HPDE6-E6E7 (cell line): ENCODE results near the gene ARHGEF40.

Experiments
- DNase-seq: peaks from one replicate; pipeline ENCODE4 v3.0.0; 2011; ENCODE audit warnings: missing footprints; ENCODE audit errors: extremely low spot score

ARHGEF40 gene

GRCh38 chr14:21081521-21082142 is 11.5 kb downstream of the ARHGEF40 start:
- no peak for DNase-seq

DNA sequence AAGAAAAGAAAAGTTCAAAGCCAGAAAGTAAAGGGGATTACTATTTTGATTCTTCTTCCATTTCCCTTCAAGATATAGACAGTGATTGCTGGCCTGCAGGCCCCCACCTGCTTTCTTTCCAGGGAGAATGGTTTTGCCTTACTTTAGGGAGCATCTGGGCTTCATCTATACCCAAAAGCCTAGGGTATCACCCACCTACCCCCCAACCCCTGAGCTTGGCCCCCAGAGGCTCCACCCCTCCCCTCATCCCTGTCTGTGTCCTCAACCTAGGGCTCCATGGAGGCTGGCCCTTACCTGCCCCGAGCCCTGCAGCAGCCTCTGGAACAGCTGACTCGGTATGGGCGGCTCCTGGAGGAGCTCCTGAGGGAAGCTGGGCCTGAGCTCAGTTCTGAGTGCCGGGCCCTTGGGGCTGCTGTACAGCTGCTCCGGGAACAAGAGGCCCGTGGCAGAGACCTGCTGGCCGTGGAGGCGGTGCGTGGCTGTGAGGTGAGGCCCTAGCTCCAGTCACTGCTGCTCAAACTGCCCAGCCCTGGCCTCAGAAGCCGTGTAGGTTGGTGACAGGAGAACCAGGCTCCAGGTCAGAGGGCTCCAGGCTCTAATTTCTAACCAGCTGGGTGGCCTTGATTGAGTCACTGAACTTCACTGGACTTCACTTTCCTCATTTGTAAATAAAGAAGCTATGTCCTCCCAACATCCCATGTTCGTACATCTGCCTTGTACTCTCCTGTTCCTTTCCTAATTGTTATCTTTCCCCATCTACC is 13.6 kb downstream of the ARHGEF40 start:
- DNase-seq, result no peak

DNA sequence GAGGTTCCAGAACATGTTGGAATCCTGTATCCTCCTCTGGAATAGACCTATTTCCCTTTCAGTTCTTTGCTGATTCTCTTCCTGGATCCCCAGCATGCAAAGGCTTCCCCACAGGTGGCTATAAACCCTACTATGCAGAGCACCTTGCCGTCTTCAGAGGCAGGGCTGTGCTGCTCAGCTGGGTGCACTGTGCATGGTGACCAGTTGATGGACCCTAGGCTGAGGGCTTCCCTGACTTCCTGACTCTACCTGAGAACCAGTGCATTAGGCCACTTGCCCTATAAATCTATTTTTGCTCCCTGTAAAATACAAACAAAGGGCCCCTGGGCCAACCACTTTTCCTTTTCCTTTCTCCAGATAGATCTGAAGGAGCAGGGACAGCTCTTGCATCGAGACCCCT is 14.3 kb downstream of the ARHGEF40 start:
- DNase-seq, result no peak

GRCh38 chr14:21084998-21085853 is 15.1 kb downstream of the ARHGEF40 start:
- no peak for DNase-seq

DNA sequence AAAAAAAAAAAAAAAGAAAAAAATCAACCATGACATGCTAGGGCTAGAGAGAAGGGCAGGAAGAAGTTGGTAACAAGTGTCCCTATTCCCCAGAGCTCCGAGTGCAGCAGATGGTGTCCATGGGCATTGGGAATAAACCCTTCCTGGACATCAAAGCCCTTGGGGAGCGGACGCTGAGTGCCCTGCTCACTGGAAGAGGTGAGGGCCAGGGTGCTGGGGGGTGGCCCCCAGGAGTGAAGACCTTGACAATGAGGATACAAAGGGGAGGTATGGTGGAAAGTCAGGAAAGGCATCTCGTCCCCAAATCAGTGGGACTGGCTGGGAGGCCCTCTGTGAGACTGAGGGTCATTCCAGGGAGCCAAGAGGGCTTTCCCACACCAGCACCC is 16.8 kb downstream of the ARHGEF40 start:
- no peak for DNase-seq

GRCh38 chr14:21087294-21088091 is 17.4 kb downstream of the ARHGEF40 start:
- no peak for DNase-seq

DNA sequence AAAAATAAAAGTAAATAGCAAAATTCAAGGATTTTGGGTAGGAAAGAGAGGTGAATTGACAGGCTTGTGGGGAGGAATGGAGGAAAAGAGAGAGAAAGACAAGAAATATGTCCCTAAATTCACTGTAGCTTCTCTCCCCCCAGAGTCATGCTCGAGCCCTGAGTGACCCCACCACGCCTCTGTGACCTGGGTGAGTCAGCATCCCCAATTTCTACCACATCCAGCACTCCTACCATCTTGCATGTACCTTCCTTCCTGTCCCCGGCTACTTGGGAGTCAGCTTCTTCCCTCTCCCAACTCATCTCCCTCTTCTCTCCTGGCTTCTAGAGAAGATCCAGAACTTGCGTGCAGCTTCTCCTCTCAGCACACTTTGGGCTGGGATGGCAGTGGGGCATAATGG is 18.6 kb downstream of the ARHGEF40 start:
- no peak for DNase-seq

GRCh38 chr14:21089271-21089670 is 19.2 kb downstream of the ARHGEF40 start:
- DNase-seq, result no peak

DNA sequence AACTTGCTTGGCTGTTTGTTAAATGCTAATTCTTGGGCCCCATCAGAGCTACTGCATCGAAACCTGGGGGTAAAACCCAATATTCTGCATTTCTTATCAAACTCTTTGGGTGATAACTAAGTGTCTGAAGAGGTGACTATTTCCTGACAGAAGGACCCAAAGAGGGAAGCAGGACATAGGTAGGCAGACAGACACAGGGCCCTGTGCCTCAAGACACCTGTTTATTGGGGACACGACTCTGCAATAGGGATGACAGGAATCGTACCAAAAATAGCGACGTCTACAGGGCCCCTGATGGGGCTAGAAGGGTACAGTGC is 19.7 kb downstream of the ARHGEF40 start:
- no peak for DNase-seq

GRCh38 chr14:21090194-21090939 is 20.3 kb downstream of the ARHGEF40 start:
- DNase-seq, result no peak

DNA sequence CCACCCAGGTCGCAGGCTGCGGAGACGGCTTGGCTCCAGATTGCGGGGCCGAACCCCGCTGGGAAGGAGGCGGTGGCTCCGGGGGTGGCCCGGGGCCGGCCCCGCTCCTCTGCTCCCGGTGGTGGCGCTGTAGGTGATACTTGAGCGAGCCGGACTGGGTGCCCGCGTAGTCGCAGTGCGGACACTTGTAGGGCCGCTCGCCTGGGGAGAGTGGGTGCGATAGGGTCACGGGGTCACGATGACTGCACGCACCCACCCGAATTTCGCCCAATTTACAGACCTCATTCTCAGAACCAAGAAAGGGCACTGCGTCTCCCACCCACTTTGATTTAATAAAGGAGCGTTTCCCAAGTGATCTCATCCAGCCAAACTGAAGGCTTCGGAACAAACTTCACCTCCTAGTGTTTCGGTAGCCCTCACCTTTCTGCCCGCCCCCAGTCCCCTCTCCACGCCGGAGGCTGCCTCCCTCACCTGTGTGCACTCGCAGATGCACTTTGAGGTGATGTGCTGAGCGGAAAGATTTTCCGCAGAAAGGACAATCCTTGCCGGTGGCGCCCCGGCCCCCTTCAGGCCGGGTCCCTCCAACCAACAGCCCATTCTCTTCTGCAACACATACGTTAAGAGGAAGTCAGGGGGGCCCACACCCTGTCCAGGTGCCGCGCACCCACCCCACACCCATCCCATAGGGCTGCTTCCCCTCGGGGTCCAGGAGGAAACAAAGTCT is 21.0 kb downstream of the ARHGEF40 start:
- no peak for DNase-seq

DNA sequence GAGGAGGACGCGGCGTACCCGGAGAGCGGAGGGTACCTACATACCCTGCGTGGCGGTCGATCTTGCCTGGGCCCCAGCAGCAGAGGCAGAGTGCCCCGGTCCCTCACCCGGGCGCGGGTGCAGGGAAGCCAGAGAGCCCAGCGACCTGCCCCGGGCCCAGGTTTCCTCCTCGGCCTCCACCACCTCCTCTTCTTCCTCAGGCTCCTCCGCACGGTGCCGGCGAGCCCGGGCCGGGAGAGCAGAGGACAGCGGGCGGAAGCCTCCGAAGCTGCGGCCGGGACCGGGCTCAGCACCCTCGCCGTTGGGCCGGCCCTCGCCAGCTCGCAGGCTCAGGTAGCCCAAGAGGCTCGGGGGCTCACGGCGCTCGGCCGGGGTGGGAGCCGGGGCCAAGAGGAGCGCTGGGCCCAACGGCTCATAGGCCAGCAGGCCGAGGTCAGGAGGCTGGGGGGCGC is 21.7 kb downstream of the ARHGEF40 start:
- DNase-seq, result no peak

- DNase-seq, result no peak
Observed at GRCh38 chr14:21092273-21093011, 22.3 kb downstream of the ARHGEF40 start.

DNA sequence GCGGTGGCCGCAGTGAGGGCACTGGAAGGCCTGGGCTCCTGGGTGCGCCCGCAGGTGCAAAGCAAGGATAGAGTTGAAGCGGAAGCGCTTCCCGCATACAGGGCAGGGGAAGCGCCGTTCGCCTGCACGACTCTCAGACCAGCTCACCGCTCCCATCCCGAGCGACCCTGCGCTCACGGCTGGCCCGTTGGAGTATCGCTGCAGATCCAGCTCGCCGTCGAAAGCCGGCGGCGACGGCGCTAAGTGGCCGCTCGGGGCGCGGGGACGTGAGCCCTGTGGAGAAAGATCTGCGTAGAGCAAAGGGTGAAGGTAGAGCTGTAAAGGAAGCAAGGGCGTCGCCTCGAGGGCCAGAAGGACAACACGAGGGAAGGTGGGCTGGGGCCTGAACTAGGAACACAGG is 22.9 kb downstream of the ARHGEF40 start:
- no peak for DNase-seq

GRCh38 chr14:21093769-21094681 is 23.9 kb downstream of the ARHGEF40 start:
- no peak for DNase-seq

DNA sequence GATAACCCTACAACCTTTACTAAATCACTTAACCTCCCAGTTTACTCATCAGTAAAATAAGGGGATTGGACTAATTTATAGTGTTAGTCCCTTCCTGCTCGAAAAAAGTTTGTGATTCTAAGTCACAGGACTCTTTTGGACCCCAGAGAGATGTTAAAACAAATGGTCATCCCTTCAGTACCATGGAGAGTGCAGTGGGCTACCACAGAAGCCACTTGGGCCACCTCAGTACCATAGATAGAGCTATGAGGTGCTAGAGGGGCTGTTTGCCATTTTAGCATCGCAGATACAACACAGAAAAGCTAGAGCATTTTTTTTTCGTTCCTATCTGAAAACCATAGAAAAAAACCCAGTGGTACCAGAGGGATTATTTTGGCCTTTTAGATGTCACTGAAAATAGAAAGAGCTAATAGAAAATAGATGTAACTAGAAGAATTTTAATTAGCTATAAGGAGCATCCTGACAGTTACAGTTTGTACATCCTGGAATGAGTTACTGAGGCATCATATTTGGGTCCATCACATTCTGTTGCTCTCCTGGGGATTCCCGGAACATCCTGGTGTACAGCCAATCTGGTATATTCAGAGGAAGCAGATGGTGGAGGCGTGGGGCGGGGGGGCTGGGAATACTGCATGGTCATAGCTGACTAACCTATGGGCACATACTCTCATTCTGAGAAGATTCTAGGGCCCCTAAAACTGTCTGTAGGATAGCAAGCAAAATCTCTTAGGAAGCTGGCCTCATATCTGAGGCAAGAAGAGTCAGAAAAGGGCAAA is 25.5 kb downstream of the ARHGEF40 start:
- DNase-seq, result no peak

DNA sequence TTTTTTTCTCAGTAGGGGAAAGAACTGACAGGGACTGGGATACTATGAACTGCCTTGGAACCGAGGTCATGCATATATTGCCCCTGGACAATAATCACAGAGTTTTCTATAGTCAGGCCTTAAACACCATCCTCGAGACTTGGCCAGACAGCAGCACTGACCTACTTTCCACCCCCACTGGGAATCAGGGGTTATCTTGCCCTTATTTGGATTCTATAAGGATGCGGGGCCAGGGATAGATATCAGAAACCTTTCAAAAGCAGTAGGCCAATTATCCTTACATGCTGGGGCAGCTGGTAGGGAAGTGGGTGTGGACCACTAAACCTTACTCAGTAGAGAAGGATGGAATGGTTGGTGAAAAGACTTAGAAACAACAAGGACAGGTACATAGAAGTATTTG is 26.3 kb downstream of the ARHGEF40 start:
- no peak for DNase-seq
